ENCODE measurements around the gene KCNQ1.

Gene KCNQ1

DNA sequence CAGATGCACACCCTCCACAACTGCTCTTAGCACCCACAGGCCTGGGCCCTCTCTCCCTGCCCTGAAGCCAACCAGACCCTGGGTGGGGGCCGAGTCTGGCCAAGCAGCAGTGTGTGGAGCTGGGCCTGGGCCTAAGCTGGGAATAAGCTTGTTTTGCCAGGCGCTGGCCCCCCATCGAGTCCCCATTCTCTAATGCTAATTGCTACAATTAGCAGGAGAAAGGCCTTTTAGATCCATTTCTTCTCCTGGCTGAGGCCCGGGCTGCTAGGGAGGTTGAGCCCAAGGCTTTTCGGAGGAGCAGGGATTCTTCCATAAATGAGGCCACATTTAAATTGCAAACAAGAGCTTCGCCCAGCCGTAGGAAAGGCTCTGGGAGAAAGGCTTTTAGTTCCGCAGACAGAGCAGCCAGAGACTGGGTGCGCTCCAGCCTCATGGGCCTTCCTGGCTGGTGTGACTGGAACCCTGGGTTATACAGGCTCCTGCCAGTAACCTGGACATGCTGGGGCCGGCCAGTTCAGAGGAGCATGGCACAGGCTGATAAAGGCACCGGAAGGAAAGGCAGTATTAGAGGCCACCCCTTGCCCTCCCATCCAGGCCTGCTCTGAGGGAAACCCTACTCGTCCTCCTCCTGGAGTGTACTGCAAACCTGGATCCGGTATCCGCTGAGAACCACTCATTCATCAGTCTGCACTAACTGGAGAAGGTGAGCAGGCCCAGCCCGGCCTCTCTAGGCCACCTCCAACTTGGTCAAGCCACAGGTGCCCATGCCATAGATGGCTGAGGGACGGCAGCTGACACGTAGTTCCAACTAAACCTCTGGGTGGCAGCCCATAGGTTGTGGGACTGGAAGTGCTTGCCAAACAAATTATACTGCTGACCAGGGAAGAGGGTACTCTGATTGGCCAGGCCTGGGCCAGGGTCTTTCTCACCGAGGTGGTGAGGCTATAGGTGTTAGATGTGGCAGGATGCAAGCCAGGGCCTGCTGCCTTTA lies 248.8 kb downstream of the KCNQ1 start:
- H3K4me3 ChIP-seq (ENCODE audit: low read length in 2 of 2), result peak overlapping the region in 1 of 2 donors; percentile 35
- no peaks in the 10 kb centered on the region for H3K9me3 ChIP-seq (ENCODE audit: control insufficient read depth in 2 of 2, low read length in 2 of 2)
- peaks cover 52% of the 10 kb centered on the region for H3K4me1 ChIP-seq (ENCODE audit: control insufficient read depth, insufficient read depth, low read length)
- no peak overlapping the region for H3K9ac ChIP-seq (ENCODE audit: low read length in 2 of 2)
- no peaks in the 10 kb centered on the region for H3K27me3 ChIP-seq (ENCODE audit: control insufficient read depth in 1 of 2, insufficient read depth in 2 of 2, low read length in 2 of 2)
- H3K27ac ChIP-seq (ENCODE audit: low read length), result no peak overlapping the region
- H3K36me3 ChIP-seq (ENCODE audit: control insufficient read depth in 2 of 2, insufficient read depth in 2 of 2, low read length in 2 of 2), result peaks cover 0 to 2% of the 10 kb centered on the region in 2 donors

DNA sequence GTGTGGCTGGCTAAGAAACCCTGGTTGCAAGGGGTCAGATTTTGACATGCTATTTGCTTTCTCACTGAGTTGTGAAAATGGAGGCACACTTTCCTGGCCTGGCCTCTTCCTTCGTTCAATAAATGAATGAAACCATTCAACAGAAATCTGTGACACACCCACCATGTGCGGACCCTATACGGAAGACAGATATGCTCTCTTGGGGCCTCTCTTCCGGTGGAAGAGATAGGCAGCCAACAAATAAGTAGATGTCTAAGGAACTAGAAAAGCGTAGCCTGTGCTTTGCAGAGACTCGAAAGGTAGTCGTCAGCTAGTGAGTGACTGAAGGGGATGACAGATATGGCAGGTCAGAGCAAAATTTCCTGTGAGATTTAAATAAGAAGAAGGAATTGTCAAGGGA lies 249.7 kb downstream of the KCNQ1 start:
- Histone ChIP-seq H3K27ac (ENCODE audit: low read length) (no peak overlapping the region), H3K9ac (ENCODE audit: low read length in 2 of 2) (no peak overlapping the region), H3K4me3 (ENCODE audit: low read length in 2 of 2) (no peak overlapping the region), H3K36me3 (ENCODE audit: control insufficient read depth in 2 of 2, insufficient read depth in 2 of 2, low read length in 2 of 2) (peaks cover 0 to 2% of the 10 kb centered on the region in 2 donors), H3K4me1 (ENCODE audit: control insufficient read depth, insufficient read depth, low read length) (peaks cover 46% of the 10 kb centered on the region), H3K27me3 (ENCODE audit: control insufficient read depth in 1 of 2, insufficient read depth in 2 of 2, low read length in 2 of 2) (no peaks in the 10 kb centered on the region), H3K9me3 (ENCODE audit: control insufficient read depth in 2 of 2, low read length in 2 of 2) (no peaks in the 10 kb centered on the region)

DNA sequence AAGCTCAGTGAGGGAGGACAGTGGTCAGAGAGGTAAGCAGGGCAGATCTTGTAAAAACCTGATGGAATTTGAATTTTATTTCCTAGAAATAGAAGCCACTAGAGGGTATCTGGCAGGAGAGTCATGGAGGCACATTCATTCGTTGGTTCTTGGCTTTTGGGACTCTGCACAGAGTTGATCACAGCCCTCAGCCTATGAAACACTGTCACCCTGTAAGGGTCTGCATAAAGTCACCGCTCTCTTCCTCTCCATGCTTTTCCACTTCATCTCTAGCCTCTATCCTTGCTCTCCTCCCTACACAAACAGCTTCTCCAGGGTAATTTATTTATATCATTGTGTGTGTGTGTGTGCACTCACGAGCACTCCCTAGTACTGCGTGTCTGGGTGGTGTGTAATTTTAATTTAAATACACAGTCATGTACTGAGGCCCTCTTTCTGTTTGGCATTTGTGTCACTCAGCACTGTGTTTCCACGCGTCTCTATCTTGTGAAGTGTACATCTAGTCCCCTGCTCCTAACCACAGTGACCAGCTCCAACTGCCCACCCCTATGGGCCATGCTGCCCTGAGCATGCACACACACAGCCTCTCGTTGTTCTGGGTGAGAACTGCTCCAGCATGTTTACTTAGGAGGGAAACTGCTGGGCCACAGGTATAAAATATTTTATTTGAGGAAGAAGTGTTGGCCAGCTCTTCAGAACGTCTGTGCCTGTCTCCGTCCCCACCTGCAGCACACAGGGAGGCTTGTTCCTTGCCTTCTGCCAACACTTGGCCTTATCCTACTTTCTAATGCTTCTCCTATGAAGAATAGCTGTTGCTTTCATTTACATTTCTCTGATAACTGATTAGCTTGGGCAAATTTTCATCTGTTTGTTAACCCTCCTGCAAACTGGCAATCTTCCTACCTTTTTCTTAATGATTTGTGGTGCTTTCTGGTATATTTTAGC lies 250.5 kb downstream of the KCNQ1 start:
- no peaks in the 10 kb centered on the region for H3K27me3 ChIP-seq (ENCODE audit: control insufficient read depth in 1 of 2, insufficient read depth in 2 of 2, low read length in 2 of 2)
- H3K4me3 ChIP-seq (ENCODE audit: low read length in 2 of 2), result no peak overlapping the region
- no peak overlapping the region for H3K9ac ChIP-seq (ENCODE audit: low read length in 2 of 2)
- no peak overlapping the region for H3K27ac ChIP-seq (ENCODE audit: low read length)
- H3K36me3 ChIP-seq (ENCODE audit: control insufficient read depth in 2 of 2, insufficient read depth in 2 of 2, low read length in 2 of 2), result no peaks in the 10 kb centered on the region
- H3K4me1 ChIP-seq (ENCODE audit: control insufficient read depth, insufficient read depth, low read length), result peaks cover 39% of the 10 kb centered on the region
- H3K9me3 ChIP-seq (ENCODE audit: control insufficient read depth in 2 of 2, low read length in 2 of 2), result no peaks in the 10 kb centered on the region

DNA sequence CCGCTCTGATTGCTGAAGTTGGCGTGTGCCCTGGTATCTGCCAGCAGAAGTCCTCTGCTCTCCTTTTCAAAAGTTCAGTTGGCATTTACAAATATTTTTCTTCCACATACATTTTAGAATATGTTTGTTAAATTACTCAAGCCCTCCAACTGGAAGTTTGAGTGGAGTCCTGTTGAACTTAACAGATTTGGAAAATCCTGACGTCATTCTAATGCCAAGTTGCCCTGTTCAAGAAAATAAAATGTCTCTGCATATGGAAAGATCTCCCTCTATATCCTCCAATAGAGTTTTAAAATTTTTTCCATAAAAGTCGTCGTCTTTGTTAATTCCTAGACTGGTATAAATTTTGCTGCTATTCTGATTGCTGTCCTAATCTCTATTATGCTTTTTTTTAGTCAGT lies 251.6 kb downstream of the KCNQ1 start:
- Histone ChIP-seq H3K27ac (ENCODE audit: low read length) (no peak overlapping the region), H3K36me3 (ENCODE audit: control insufficient read depth in 2 of 2, insufficient read depth in 2 of 2, low read length in 2 of 2) (no peaks in the 10 kb centered on the region), H3K4me1 (ENCODE audit: control insufficient read depth, insufficient read depth, low read length) (peaks cover 38% of the 10 kb centered on the region), H3K27me3 (ENCODE audit: control insufficient read depth in 1 of 2, insufficient read depth in 2 of 2, low read length in 2 of 2) (no peaks in the 10 kb centered on the region), H3K9me3 (ENCODE audit: control insufficient read depth in 2 of 2, low read length in 2 of 2) (no peaks in the 10 kb centered on the region), H3K9ac (ENCODE audit: low read length in 2 of 2) (no peak overlapping the region), H3K4me3 (ENCODE audit: low read length in 2 of 2) (no peak overlapping the region)

DNA sequence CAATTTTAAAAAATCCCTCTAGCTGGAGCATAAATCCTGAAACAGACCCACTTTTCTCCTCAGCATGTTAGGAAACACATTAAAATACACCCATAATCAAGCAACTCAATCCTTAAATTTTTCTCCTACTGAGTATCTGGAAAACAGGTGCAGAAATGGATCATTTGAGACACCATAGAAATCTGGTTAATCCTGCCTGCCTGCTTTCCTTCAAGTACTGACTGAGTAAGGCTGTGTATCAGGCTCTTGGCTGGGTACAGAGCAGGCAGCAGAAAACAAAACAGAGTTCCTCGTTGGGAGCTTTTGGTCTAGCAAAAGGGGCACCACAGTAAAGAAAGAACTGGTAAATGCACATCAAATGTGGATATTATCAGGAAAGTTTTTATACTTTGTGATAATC lies 253.1 kb downstream of the KCNQ1 start:
- no peak overlapping the region for H3K9ac ChIP-seq (ENCODE audit: low read length in 2 of 2)
- no peak overlapping the region for H3K27ac ChIP-seq (ENCODE audit: low read length)
- peak overlapping the region; percentile 78 to 83 for H3K4me3 ChIP-seq (ENCODE audit: low read length in 2 of 2)
- no peaks in the 10 kb centered on the region for H3K27me3 ChIP-seq (ENCODE audit: control insufficient read depth in 1 of 2, insufficient read depth in 2 of 2, low read length in 2 of 2)
- H3K9me3 ChIP-seq (ENCODE audit: control insufficient read depth in 2 of 2, low read length in 2 of 2), result no peaks in the 10 kb centered on the region
- H3K36me3 ChIP-seq (ENCODE audit: control insufficient read depth in 2 of 2, insufficient read depth in 2 of 2, low read length in 2 of 2), result no peaks in the 10 kb centered on the region
- peaks cover 27% of the 10 kb centered on the region for H3K4me1 ChIP-seq (ENCODE audit: control insufficient read depth, insufficient read depth, low read length)

DNA sequence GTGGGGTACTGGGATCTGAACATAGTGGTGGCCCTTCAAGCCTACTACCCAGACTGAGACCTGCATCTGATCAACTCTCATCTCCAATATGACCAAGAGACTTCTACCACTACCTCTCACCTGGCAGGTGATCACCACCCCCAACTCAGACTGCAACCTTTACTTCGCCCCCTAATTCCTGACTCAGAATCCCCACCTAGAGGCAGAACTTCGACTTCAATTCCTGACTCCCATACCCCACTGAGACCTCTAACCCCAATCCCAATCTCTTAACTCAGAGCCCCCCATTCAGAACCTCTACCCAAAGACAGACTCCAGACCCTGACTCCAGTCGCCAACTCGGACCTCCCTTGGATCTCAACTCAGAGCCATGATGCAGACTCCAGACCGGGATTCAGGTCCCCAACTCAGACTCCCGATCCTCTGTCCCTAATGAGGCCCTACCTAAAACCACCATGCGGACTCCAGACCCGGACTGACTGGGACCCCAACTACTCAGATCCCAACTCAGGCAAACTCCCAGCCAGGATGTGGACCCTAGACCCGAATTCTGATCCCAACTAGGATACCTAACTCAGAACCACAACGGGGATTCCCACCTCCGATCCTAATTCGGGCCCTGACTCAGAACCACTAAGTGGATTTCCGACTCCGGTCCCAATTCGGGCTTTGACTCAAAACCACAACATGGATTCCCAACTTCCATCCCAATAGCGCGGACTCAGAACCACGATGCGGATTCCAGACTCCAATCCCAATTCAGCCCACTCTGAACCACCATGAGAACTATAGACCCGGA lies 253.8 kb downstream of the KCNQ1 start:
- Histone ChIP-seq H3K36me3 (ENCODE audit: control insufficient read depth in 2 of 2, insufficient read depth in 2 of 2, low read length in 2 of 2) (no peaks in the 10 kb centered on the region), H3K27me3 (ENCODE audit: control insufficient read depth in 1 of 2, insufficient read depth in 2 of 2, low read length in 2 of 2) (no peaks in the 10 kb centered on the region), H3K4me3 (ENCODE audit: low read length in 2 of 2) (peak overlapping the region; percentile 78 to 83), H3K4me1 (ENCODE audit: control insufficient read depth, insufficient read depth, low read length) (peaks cover 21% of the 10 kb centered on the region), H3K9me3 (ENCODE audit: control insufficient read depth in 2 of 2, low read length in 2 of 2) (no peaks in the 10 kb centered on the region), H3K9ac (ENCODE audit: low read length in 2 of 2) (peak overlapping the region; percentile 47 to 68), H3K27ac (ENCODE audit: low read length) (peak overlapping the region; percentile 82)

DNA sequence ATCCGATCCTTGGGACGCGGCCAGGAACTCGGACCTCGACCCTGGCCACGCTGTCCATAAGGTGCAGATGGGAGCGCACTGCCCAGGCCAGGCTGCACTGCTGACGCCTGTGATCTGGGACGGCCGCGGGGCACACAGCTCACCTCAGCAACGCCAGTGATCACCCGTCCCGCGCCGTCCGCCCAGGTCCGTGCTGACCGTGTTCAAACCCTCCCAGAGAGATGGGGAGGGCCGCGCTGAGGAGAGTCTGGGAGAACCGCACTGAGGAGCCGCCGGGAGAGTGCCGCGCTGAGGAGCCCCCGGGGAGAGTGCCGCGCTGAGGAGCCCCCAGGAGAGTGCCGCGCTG lies 254.3 kb downstream of the KCNQ1 start:
- H3K36me3 ChIP-seq (ENCODE audit: control insufficient read depth in 2 of 2, insufficient read depth in 2 of 2, low read length in 2 of 2), result no peaks in the 10 kb centered on the region
- no peaks in the 10 kb centered on the region for H3K27me3 ChIP-seq (ENCODE audit: control insufficient read depth in 1 of 2, insufficient read depth in 2 of 2, low read length in 2 of 2)
- peaks cover 15% of the 10 kb centered on the region for H3K4me1 ChIP-seq (ENCODE audit: control insufficient read depth, insufficient read depth, low read length)
- H3K27ac ChIP-seq (ENCODE audit: low read length), result peak overlapping the region; percentile 82
- H3K9ac ChIP-seq (ENCODE audit: low read length in 2 of 2), result peak overlapping the region; percentile 47 to 68
- no peaks in the 10 kb centered on the region for H3K9me3 ChIP-seq (ENCODE audit: control insufficient read depth in 2 of 2, low read length in 2 of 2)
- H3K4me3 ChIP-seq (ENCODE audit: low read length in 2 of 2), result peak overlapping the region; percentile 78 to 83

DNA sequence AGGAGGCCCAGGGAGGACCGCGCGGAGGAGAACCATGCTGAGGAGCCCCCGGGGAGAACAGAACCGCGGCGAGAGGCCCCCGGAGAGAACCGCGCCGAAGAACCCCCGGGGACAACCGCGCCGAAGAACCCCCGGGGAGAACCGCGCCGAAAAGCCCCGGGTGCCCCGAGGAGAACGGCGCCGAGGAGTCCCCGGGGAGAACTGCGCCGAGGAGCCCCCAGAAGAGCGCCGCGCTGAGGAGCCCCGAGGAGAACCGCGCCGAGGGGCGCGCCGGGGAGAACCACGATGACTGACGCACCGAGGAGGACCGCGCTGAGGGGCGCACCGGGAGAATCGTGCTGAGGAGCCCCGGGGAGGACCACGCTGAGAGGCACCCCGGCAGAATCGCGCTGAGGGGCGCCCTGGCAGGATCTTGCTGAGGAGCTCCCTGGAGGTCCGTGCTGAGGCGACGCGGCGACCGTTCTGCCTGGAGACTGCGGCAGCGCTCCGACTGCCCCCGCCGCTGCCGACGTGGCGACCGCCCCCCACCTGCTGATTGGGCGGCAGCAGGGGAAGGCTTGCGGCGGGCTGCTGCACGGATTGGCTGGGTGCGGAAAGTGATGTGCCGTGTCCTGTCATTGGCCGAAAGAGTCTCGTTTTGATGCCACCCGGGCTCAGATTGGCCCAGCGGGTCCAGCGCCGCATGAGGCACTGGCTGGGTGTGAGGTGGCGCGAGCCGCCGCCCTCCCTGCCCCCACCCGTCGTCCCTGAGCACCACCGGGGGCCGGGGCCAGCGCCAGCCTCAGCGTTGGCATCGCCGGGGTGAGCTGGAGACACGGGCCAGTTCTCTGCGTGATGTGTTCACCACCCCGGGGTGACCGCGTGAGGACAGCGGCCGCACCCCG lies 255.0 kb downstream of the KCNQ1 start, which contains the start of gene KCNQ1OT1:
KCNQ1OT1 (minus strand) TSS at position 464 of the 884 bp plus-strand sequence.
- Histone ChIP-seq H3K27ac (ENCODE audit: low read length) (peak within 1 kb of the TSS; percentile 82), H3K4me1 (ENCODE audit: control insufficient read depth, insufficient read depth, low read length) (peaks cover 11% of the 10 kb centered on the region), H3K9ac (ENCODE audit: low read length in 2 of 2) (peak within 1 kb of the TSS; percentile 66 to 69)

DNA sequence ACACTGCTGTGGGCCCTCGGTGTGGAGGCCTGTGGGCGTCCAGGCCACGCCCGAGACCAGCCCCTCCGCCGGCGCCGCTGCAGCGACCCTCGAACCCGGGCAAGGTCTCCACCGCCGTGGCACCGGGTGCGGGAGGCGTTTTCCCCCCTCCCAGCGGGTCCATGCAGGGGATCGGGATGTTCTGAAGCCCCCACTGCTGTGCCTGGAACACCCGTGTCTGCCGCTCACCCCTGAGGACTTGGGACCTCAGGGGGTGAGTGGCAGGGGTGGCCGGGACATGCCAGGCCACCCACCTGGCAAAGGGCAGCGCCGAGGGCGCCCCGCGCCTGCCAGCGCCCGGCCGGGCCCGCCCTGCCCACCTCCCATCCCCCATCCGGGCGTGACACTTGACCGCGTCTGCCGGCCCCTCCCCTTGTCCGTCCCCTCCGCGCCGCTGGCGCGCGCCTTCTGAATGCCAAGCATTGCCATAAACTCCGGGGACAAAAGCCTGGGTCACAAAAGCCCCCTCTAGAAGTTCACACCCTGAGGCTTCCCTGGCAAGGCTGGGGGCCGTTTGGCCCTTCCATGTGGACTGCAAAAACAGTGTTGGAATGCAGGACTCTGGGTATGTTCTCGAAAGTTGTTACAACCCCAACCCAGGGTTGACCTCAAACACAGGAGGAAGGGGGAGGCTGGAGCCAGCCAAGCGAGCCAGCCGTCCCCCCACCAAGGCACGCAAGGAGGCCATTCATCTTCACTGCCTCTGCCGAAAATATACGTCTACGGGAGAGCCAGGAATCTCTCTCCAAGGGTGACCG lies 255.8 kb downstream of the KCNQ1 start:
- H3K27me3 ChIP-seq (ENCODE audit: control insufficient read depth in 1 of 2, insufficient read depth in 2 of 2, low read length in 2 of 2), result no peaks in the 10 kb centered on the region
- peaks cover 13% of the 10 kb centered on the region for H3K4me1 ChIP-seq (ENCODE audit: control insufficient read depth, insufficient read depth, low read length)
- H3K4me3 ChIP-seq (ENCODE audit: low read length in 2 of 2), result peak overlapping the region; percentile 51 to 73
- peak overlapping the region; percentile 82 for H3K27ac ChIP-seq (ENCODE audit: low read length)
- peak overlapping the region; percentile 66 to 69 for H3K9ac ChIP-seq (ENCODE audit: low read length in 2 of 2)
- H3K36me3 ChIP-seq (ENCODE audit: control insufficient read depth in 2 of 2, insufficient read depth in 2 of 2, low read length in 2 of 2), result no peaks in the 10 kb centered on the region
- no peaks in the 10 kb centered on the region for H3K9me3 ChIP-seq (ENCODE audit: control insufficient read depth in 2 of 2, low read length in 2 of 2)

More for the DNA sequence above, 255.0 kb downstream of the KCNQ1 start, which contains the start of gene KCNQ1OT1:
- no peaks in the 10 kb centered on the region for H3K36me3 ChIP-seq (ENCODE audit: control insufficient read depth in 2 of 2, insufficient read depth in 2 of 2, low read length in 2 of 2)
- no peaks in the 10 kb centered on the region for H3K27me3 ChIP-seq (ENCODE audit: control insufficient read depth in 1 of 2, insufficient read depth in 2 of 2, low read length in 2 of 2)
- no peaks in the 10 kb centered on the region for H3K9me3 ChIP-seq (ENCODE audit: control insufficient read depth in 2 of 2, low read length in 2 of 2)
- peak within 1 kb of the TSS; percentile 78 to 83 for H3K4me3 ChIP-seq (ENCODE audit: low read length in 2 of 2)
